WERI-Rb-1 (cell line): ENCODE measurements around the gene REN.

Source experiments
- DNase-seq: peaks from one replicate; pipeline ENCODE4 v3.0.0-alpha.2; 2020
- H3K27ac ChIP-seq: fragments of 250-450 bp; sonication (Bioruptor Pico); 2 replicates; pipeline ENCODE4 v1.5.1; 2020; ENCODE audit warnings: mild to moderate bottlenecking, moderate library complexity
- H3K27me3 ChIP-seq: fragments of 250-450 bp; sonication (Bioruptor Pico); 2 replicates; pipeline ENCODE4 v1.5.1; 2021; ENCODE audit warnings: mild to moderate bottlenecking, low read depth, moderate library complexity; ENCODE audit not compliant: insufficient read depth, severe bottlenecking
- H3K36me3 ChIP-seq: fragments of 250-450 bp; sonication (Bioruptor Pico); 2 replicates; pipeline ENCODE4 v1.5.1; 2020; ENCODE audit warnings: mild to moderate bottlenecking, moderate library complexity
- H3K4me3 ChIP-seq: 2 replicates; pipeline ENCODE4 v1.5.1; 2011; ENCODE audit warnings: low read depth, mild to moderate bottlenecking, control low read depth, low read length
- H3K9me3 ChIP-seq: fragments of 250-450 bp; sonication (Bioruptor Pico); 2 replicates; pipeline ENCODE4 v1.5.1; 2021; ENCODE audit warnings: mild to moderate bottlenecking, moderate library complexity; ENCODE audit not compliant: severe bottlenecking
- TF ChIP-seq, protein P1 (sequence below): IDR thresholded peaks from 2 replicates; pipeline ENCODE4 v1.5.1; 2011; ENCODE audit warnings: low read depth, mild to moderate bottlenecking, control low read depth, inconsistent platforms, low read length

The REN gene

DNA sequence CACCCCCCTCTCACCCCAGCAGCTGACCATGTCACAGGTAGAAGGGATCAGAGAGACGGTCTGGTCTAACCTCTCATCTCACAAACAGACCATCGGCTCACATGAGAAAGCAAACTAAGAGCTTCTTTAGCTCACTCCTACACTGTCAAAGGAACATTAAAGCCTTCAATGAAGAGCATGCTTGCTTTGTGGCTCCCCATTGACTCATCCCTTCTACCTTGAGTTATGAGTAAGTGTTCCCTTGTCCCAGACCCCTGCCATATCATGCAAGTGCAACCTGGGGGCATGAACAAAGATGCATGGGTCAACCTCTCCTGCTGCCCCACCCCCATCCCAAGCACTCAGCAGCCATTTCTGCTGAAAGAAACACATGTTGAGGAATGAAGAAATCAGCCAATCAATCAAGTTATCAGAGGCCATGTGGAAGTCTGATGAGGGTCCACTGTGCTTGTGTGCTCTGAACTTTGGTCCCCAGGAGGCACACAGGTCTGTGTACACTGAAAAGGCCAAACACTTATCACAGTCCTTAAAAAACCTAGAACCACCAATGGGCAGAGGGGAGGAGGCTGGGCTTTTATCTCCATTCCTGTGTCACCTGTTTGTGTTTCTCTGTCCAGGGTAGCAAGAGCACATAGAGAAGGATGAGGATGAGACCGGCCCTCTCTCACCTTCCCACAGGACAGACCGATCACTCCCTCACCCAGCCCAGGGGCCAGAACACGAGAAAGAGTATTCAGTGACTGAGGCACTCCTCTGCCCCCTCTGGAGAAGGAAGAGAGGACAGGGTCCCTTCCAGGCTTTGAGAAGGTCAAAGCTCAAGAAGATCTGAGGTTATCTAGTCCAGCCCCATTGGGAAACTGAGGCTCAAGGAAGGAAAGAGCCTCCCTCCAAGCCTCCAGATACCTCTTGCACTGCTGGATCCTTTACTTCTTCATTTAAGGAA lies 23.8 kb downstream of the REN start:
- TF ChIP-seq, protein P1, sequence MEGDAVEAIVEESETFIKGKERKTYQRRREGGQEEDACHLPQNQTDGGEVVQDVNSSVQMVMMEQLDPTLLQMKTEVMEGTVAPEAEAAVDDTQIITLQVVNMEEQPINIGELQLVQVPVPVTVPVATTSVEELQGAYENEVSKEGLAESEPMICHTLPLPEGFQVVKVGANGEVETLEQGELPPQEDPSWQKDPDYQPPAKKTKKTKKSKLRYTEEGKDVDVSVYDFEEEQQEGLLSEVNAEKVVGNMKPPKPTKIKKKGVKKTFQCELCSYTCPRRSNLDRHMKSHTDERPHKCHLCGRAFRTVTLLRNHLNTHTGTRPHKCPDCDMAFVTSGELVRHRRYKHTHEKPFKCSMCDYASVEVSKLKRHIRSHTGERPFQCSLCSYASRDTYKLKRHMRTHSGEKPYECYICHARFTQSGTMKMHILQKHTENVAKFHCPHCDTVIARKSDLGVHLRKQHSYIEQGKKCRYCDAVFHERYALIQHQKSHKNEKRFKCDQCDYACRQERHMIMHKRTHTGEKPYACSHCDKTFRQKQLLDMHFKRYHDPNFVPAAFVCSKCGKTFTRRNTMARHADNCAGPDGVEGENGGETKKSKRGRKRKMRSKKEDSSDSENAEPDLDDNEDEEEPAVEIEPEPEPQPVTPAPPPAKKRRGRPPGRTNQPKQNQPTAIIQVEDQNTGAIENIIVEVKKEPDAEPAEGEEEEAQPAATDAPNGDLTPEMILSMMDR = peak; percentile 37; the same call in 1 of the 2 replicates
- Histone ChIP-seq H3K9me3 (peaks cover 3% of the 10 kb centered on the region), H3K27ac (no peak overlapping the region), H3K36me3 (peaks cover 56% of the 10 kb centered on the region), H3K27me3 (no peaks in the 10 kb centered on the region), H3K4me3 (no peak overlapping the region)
- DNase-seq = no peak

DNA sequence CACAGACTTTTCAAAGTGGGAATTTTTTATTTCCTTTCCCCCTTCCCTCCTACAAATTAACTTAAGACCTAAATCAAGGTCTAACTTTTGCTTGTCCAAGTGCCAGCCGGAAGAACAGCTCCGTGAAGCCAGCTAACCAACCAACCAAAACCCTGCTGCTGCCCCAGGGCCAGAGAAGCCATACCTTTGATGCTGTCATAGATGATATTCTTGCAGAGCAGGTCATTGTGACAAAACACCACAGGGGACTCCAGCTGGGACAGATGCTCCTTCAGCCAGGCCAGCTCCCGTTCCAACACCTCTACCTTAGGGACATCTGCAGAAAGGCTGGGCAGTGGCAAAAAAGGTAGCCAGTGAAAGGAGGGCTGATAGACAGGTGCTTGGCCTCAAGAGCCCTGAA lies 25.0 kb downstream of the REN start:
- peaks cover 3% of the 10 kb centered on the region for H3K9me3 ChIP-seq
- TF ChIP-seq, protein P1 = no peak
- H3K36me3 ChIP-seq = peaks cover 64% of the 10 kb centered on the region
- no peak overlapping the region for H3K4me3 ChIP-seq
- DNase-seq = no peak
- no peaks in the 10 kb centered on the region for H3K27me3 ChIP-seq
- H3K27ac ChIP-seq = no peak overlapping the region

DNA sequence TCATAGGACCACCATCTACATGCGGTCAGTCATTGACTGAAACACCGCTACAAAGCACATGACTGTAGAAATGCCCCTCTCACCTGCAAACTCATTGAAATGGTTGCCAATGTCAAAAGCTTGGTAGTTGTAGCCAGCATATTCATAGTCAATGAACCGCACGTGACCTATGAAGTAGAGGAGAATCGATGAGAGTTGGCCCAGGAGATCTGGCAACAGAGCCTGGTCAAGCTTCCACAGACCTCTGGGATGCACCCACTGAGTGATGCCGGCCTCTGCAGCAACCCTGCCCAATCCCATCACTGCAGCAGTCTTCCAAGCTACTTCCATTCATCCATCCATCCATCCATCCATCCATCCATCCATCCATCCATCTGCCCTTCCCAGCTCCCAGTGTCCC lies 26.2 kb downstream of the REN start:
- TF ChIP-seq, protein P1 = no peak
- no peak overlapping the region for H3K4me3 ChIP-seq
- no peaks in the 10 kb centered on the region for H3K27me3 ChIP-seq
- peaks cover 3% of the 10 kb centered on the region for H3K9me3 ChIP-seq
- H3K27ac ChIP-seq = no peak overlapping the region
- peaks cover 72% of the 10 kb centered on the region for H3K36me3 ChIP-seq
- DNase-seq = no peak

DNA sequence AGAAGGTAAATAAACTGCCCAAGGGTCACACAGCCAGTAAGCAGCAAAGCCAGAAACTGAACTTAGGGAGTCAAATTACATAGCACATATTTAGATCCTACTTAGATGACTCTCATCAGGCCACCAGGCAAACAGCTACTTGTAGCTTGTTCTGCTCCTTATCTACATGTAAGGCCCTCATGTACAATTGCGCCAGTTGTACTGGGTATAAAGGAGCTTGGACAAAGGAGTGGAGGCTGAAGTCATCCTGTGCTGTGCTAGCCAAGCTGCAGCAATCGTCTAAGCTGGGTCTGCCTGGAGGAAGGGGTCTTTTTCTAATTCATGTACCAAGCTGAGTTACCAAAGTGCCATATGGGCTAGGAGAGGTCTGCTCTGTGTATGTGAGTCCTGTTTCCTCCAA lies 27.0 kb downstream of the REN start:
- Histone ChIP-seq H3K27ac (no peak overlapping the region), H3K27me3 (no peaks in the 10 kb centered on the region), H3K9me3 (no peaks in the 10 kb centered on the region), H3K36me3 (peaks cover 81% of the 10 kb centered on the region), H3K4me3 (no peak overlapping the region)
- DNase-seq = no peak
- TF ChIP-seq, protein P1 = no peak

DNA sequence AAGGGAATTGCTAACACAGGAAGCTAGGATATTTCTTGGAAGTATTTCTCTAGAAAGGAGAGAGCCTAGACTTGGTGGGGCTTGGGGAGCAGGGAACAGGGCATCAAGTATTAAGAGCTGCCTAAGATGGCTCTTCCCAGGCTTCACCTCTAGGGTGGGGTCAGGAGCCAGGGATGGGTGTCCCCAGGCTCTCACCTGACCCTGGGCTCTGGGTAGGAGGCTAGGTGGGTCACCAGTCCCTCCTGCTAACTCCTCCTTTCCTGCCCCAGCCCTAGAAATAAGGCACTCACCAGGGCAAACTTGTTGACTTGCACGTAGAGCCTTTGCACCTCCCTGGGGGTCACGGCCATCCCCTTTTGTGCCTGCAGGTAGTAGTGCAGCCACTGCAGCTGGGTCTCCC lies 29.3 kb downstream of the REN start:
- no peak overlapping the region for H3K4me3 ChIP-seq
- no peak for DNase-seq
- H3K36me3 ChIP-seq = peaks cover 79% of the 10 kb centered on the region
- no peaks in the 10 kb centered on the region for H3K9me3 ChIP-seq
- TF ChIP-seq, protein P1 = peak; percentile 37
- H3K27me3 ChIP-seq = no peaks in the 10 kb centered on the region
- H3K27ac ChIP-seq = no peak overlapping the region
